NAMALWA (cell line): ENCODE data around the gene SPEN.
A peak's percentile ranks its signal among the peaks of the same experiment; 100 is the strongest.
"Not testable (repeated sequence)": the region's sequence is repeated elsewhere in the genome, so short reads cannot be mapped to it uniquely, and the experiment has no call there.

ENCODE experiments used
- DNase-seq: peaks from one replicate; pipeline ENCODE4 v3.0.0-alpha.2; 2015; ENCODE audit warnings: low spot score

The SPEN gene

GRCh38 chr1:15847100-15847892 is at the start of gene SPEN:
Gene SPEN, plus strand, starts transcription at chr1:15847707. Its CDS starts 361 bp downstream, at chr1:15848068.
- DNase-seq = peak; percentile 100

GRCh38 chr1:15799004-15799867 is 48.3 kb upstream of the SPEN start:
- no peak for DNase-seq

GRCh38 chr1:15799928-15800835 is 47.3 kb upstream of the SPEN start:
- DNase-seq = no peak

- DNase-seq = no peak
These were observed 45.1 kb upstream of the SPEN start for GRCh38 chr1:15802234-15802965.

- peak; percentile 73 for DNase-seq
These were observed 44.1 kb upstream of the SPEN start for GRCh38 chr1:15803380-15803779.

GRCh38 chr1:15804060-15804459 is 43.4 kb upstream of the SPEN start:
- no peak for DNase-seq

- no peak for DNase-seq
These were observed 40.4 kb upstream of the SPEN start for GRCh38 chr1:15807121-15807520.

- not testable (repeated sequence) for DNase-seq
These were observed 40.0 kb upstream of the SPEN start, which contains the start of gene UQCRHL for GRCh38 chr1:15807549-15807948. Gene UQCRHL, minus strand, starts transcription at chr1:15807649. Its CDS starts 0 bp downstream, at chr1:15807649.

GRCh38 chr1:15808955-15809354 is 38.6 kb upstream of the SPEN start:
- DNase-seq = no peak

GRCh38 chr1:15810073-15810472 is 37.4 kb upstream of the SPEN start:
- no peak for DNase-seq

GRCh38 chr1:15816674-15817073 is 30.8 kb upstream of the SPEN start:
- DNase-seq = no peak

- DNase-seq = no peak
These were observed 27.0 kb upstream of the SPEN start for GRCh38 chr1:15820478-15820877.

GRCh38 chr1:15825800-15826199 is 21.7 kb upstream of the SPEN start:
- DNase-seq = no peak

GRCh38 chr1:15826810-15827507 is 20.5 kb upstream of the SPEN start:
- DNase-seq = no peak

GRCh38 chr1:15827567-15827966 is 19.9 kb upstream of the SPEN start:
- not testable (repeated sequence) for DNase-seq

GRCh38 chr1:15828931-15829330 is 18.6 kb upstream of the SPEN start:
- not testable (repeated sequence) for DNase-seq

- no peak for DNase-seq
These were observed 17.2 kb upstream of the SPEN start for GRCh38 chr1:15830258-15830657.

- DNase-seq = no peak
These were observed 14.3 kb upstream of the SPEN start for GRCh38 chr1:15833069-15833679.

GRCh38 chr1:15833842-15834405 is 13.6 kb upstream of the SPEN start:
- no peak for DNase-seq
